Measurements from ENCODE around the gene CD28.
A peak's percentile ranks its signal among the peaks of the same experiment; 100 is the strongest.
"Not testable (repeated sequence)": the region's sequence is repeated elsewhere in the genome, so short reads cannot be mapped to it uniquely, and the experiment has no call there.

Gene CD28

DNA sequence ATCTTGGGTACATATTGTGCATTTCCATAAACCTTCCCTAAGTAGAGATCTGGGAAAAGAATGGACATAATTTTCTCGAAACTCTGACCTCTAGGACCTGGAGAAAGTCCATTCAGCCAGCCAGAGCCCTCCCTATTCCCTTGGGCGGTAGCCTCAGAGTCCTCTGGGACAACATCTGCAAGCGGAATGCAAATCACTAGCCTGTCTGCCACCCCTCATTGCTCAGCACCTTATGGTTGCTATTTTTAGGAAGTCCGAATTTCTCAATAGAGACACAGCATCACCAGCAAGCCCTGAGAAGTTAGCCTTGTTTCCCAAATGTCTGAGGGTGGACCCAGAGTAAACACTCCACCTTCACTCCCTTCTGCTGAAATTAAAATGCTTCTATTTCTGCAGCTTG, 17.6 kb upstream of the CD28 start:
- no peak for DNase-seq

DNA sequence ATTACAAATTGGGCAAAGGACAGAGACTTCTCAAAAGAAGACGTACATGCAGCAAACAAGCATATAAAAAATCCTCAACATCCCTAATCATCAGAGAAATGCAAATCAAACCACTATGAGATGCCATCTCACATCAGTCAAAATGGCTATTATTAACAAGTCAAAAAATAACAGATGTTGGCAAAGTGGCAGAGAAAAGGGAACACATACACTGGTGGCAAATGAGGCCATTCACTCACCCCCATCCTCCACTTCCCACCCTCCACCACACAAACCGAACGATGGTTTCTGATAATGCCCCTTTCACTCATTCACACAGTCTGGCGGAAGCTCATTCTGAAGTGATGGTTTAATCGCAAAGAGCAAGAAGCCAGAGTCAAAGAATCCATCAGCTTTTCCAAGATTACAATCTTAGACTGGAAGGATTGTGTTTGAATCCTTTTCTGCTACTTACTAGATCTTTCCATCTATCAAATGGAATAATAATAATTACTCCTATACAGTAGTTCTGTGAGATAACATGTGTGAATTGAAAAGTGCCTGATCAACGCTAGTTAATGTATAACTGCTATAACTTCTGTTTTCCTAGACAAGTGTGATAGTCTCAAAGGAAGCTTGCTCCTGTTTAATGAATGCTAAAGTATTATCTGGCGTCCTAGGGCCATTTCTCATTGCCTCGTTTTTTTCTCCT, 16.9 kb upstream of the CD28 start:
- no peak for DNase-seq

DNA sequence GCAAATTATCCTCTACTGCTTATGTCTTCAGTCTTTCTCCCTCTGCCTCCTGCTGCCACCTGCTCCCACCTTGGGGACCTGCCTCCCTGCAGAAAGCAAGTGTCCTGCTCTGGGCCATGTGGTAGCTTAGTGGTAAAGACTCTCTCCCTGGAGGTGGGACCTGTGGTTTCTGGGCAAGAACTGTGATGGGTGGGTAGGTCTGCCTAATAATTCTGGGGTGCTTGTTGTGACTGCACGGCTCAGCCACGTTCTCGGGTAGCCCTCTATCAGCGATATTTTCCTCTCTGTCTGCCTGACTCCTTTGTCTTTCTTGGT, 16.4 kb upstream of the CD28 start:
- DNase-seq: no peak

DNA sequence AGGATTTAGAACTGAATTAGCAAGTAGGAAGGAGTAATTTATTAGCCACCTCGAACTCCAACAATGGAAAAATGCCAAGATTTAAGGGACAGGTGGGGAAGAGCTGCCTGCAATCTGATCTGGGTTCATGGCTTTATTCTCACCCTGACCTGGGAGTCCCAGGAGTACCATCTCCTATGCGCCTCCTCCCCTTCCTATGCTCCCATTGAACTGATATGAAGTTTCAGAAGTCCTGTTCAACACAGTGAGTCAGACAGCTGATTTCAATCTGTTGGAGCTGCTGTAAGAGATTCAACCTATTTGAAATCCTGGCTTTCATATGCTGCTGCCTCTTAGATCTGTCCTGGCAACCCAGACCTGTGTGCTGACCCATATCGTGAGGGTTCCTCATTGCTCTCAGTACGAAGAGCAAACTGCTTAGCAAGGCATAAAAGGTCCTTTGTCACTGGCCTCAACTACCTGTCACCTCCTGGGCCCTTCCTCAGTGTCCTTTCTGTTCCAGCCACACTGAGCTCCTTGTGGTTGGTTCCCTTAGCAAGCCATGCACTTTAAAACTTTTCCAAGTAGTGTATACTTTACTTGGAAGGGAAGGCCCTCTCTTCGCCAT, 15.9 kb upstream of the CD28 start:
- no peak for DNase-seq

DNA sequence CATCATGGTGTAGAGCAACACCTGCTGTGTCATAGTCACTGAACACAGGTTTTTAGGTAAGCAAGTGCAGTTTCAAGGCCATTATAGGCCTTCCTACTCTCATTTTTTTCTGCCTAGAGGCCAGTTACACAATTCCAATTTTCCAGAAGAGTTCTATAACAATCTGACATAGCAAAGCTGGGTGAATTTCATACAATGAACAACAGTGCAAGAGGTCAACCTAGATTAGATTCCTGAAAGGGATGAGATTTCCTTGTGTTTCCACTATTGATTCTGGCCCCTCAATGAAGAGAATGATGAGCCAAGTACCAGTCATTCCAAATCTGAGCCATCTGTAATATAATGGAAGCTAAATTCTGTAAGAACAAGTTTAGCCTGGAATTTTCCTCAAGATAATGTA, 15.3 kb upstream of the CD28 start:
- DNase-seq: no peak

DNA sequence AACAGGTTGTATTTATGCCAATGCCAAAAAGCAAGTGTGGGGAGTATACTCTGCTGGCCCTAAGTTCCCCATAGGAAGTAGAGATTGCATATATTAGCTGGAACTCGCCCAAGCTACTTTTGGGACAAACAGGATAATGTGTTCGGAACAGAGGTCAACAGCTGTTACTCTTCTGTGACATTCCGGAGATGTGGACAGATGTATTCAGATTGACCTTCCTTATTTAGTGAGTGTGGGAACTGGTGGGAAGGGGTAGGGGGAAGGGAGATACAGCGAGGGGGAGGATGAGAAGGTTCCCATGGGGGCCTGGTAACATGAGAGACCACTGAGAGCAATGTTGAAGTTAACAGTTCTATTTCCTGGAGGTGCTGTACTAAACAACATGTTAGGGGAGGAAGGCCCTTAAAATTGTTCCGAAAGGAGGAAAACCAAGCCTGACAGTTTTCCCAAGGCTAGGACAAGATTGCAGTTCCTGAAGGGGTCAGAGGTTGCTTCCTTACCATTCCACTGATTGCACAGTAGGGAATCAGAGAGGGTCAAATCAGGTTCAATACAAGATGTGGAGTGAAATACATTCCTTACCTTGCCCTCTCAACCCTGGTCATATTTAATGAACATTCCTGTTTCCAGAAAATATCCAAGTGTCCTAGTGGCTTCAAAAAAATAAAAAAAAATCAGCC, 14.3 kb upstream of the CD28 start:
- no peak for DNase-seq

DNA sequence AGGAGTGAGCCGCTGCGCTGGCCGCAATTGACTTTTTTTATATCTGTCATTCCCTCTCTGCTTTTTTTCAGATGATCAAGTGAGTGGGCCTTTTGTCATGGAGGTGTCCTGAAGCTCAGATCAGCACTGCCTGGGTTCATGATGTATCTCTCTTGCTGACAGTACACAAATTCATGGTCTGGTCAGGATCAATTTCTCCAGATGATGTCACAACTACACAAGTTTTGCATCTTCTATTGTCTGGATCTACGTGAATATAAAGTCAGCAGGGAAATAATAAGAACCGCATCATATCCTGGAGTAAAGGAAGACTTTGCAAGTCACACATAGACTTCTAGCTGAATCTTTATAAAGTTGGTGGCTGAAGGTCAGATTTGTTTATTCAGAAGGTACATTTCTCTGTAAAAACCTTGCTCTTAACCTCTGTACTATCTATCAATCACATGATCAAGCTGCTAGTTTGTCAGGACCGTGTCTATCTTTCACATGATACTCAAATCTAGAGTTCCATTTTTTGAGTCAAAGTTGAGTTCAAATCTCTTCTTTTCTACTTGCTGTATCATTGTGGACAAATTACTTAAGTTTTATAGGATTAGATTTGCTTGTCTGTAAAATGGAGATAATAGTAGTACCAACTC, 13.1 kb upstream of the CD28 start:
- no peak for DNase-seq

DNA sequence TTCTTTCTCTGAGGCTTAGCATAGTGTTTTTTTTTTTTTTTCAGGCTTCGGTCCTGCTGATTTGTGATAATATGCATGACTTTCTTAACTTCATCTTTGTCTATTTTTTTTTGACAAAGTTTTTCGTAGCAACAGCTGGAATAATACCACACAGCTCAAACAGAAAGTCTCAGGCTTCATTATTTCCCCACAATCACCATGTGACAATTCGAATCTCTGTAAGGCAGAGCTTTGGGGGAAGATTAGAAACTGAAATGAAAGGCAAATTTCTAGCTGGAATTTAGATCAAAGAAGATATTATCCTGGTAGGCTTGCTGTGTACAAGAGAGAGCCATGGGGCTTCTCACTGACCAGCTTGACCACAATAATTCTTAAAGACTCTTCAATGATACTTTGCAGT, 12.2 kb upstream of the CD28 start:
- DNase-seq: no peak

DNA sequence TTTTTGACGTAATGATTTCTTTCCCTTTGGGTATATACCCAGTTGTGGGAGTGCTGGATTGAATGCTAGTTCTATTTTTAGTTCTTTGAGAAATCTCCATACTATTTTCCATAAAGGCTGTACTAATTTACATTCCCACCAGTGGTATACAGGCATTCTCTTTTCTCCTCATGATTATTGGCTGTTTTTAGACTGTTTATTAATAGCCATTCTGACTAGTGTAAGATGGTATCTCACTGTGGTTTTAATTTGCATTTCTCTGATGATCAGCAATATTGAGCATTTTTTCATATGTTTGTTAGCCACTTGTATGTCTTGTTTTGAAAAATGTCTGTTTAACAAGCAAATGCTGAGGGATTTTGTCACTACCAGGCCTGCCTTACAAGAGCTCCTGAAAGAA, 9.2 kb upstream of the CD28 start:
- DNase-seq: no peak

DNA sequence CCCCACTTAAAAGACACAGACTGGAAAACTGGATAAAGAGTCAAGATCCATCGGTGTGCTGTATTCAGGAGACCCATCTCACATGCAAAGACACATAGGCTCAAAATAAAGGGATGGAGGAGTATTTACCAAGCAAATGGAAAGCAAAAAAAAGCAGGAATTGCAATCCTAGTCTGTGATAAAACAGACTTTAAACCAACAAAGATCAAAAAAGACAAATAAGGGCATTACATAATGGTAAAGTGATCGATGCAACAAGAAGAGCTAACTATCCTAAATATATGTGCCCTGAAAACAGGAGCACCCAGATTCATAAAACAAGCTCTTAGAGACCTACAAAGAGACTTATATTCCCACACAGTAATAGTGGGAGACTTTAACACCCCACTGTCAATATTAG, 8.7 kb upstream of the CD28 start:
- not testable (repeated sequence) for DNase-seq

DNA sequence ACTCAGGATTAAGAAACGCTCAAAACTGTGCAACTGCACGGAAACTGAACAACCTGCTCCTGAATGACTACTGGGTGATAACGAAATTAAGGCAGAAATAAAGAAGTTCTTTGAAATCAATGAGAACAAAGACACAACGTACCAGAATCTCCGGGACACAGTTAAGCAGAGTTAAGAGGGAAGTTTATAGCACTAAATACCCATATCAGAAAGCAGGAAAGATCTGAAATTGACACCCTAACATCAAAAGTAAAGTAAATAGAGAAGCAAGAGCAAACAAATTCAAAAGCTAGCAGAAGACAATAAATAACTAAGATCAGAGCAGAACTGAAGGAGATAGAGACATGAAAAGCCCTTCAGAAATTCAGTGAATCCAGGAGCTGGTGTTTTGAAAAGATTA, 8.0 kb upstream of the CD28 start:
- DNase-seq: not testable (repeated sequence)

DNA sequence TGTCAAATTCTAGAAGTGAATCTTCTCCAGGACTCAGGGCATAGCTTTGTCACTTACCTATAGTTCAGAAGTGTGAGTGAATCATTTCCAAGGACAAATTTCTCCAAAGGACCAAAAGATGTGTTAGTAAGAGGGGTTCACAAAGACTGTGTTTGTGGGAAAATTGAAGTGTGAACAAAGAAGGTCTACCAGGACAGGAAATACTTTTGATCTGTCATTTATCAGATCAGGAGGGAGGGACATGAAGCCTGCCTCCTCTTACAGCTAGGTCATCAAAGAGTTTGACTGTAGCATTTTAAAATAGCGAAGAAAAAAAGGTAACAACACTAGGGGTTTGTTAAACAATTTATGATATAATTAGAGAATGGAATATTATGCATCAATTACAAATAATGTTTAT, 2.0 kb upstream of the CD28 start:
- no peak for DNase-seq

DNA sequence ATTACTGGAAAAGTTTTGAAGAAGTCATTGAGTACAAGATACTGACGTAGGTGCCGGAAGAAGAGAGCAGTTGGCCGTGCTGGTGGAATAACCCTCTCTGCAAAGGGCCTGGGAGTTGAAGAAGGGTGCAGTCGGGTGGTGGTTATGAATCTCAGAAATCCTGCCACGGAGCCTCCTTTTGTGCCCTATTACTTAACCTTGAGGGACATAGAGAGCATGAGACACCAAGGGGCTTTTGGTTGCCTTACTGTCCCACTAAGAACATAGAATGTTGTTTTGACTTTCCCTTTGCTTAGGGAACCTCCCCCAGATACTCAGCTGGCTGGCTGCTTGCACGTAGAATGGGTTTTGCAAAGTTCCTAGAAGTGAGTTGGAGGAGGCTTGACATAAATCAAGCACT, 1.3 kb upstream of the CD28 start:
- DNase-seq: peak; percentile 79

DNA sequence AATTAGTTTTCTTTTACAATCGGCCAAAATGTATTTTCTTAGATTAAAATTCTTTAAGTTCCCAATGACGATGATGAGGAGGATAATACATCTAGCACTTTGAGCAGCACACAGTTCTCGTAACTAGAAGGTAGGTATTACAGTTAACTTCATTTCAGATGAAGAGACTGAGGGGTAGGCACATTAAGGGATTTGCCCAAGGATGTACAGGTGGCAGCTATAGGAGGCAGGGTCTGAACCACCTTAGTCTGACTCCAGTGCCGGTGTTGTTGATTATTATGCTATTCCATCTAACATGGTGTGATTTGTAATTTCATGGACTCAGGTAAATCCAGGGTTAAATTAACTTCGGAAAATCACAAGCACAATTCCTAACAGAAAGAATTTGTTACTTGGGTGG, 1.1 kb downstream of the CD28 start:
- DNase-seq: no peak

DNA sequence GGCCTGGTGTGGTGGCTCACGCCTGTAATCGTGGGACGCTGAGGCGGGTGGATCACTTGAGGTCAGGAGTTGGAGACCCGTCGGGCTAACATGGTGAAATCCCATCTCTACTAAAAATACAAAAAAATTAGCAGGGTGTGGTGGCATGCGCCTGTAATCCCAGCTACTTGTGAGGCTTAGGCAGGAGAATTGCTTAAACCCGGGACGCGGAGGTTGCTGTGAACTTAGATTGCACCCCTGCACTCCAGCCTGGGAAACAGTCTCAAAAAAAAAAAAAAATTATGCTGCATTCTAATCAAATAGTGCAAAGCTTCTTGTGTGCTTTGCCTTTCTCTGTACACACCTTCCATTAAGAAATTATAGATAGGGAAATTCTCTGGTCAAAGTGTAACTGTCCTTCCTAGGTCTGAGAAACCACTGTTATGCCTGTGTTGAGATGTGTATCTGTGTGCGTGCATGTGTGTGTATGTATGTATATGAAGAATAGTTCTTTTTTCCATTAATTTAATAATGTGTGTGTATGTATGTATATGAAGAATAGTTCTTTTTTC, 2.5 kb downstream of the CD28 start:
- DNase-seq: no peak

DNA sequence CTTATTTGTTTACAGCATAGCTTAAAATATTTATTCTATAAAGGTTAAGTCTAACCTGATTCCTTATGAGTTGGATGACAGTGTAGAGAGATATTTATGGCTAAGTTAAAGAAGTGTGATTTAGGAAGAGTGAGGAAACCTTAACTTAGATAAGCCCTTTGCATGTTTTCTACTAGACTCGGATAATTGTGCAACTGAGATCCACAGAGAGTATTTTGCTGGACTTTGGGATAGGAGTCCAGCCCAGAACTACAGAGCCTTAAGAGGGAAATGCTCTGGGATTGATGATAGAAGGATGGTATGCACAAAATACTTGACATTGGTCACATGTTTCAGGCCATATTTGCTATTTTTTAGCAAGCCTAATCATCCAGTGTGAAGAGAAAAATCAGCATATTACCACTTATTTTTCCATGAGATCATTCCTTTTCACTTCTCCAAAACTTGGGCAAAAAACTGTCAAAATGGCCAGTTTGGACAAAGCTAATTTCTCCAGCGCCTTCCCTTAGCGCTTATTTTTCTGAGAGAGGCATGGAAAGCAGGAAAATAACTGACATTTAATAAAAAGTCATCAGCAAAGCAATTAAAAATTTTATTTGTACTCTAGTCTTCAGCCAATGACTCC, 3.1 kb downstream of the CD28 start:
- DNase-seq: no peak

DNA sequence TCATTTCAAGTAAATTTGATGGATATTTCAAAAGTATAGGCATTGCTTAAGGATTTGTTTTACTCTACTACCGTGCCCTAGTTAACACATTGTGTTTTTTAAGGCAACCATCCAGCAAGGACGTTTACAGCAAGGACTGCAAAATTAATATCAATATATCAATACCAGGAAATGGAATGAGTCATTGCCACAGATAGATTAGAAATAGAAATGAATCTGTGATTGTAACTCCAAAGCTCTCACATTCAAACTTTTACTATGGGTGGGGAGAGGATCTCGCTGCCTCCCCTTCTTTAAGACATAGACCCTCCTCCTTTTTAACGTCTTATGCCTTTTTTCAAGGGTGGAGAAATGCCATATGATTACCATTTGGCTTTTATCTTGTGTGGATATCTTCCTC, 3.8 kb downstream of the CD28 start:
- no peak for DNase-seq

DNA sequence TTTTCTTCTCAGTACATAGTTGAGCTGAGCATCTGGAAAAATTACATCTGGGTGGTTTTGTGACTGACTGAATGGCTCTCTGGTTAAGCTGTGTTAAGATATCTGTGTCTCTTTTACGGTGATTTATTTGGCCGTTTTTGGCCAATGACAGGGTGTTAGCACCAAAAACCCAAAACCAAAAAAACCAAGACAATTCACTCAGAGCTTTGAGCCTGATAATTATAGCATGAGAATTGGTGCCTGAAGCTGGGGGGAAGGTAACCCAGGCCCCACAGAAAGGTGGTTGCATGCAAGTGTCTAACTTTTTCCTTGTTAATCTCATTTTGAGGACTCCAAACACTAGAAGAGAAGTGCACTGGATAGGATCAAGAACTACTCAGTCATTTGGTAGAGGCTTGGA, 4.5 kb downstream of the CD28 start:
- DNase-seq: no peak

DNA sequence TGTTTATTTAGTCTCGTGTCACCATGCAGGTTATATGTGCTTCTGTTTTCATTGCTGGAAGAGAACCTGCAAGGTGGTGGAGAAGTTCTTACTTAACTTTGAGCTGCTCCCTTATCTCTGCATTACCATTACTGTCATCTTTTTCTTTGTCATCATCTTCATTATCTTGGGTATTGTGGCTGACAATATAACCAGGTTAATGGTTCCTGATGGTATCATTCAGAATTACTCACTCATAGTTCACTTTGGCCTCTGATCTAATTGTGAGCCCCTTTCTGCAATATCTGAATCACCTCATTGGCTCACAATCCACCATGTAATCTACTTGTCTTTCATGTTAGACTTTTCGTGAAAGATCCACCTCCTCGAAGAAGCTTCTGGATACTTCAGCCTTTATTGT, 5.0 kb downstream of the CD28 start:
- no peak for DNase-seq

DNA sequence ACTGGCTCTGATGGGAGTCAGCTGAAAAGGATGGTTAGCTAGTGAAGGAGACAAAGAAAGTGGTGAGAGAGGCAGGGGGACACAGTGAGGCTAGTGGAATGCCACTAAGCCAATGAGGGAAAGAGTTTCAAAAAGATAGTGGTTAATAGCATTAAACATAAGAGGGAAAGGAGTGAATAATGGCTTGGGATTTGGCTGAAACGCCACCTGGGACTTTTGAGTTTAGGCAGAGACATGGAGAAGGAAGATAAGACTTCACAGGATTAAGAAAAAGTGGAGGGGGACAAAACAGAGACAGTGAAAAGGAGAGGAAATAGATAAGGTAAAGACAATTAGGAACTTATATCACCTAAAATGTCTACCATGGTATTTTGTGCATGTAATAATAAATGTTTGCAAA, 6.9 kb downstream of the CD28 start:
- no peak for DNase-seq

DNA sequence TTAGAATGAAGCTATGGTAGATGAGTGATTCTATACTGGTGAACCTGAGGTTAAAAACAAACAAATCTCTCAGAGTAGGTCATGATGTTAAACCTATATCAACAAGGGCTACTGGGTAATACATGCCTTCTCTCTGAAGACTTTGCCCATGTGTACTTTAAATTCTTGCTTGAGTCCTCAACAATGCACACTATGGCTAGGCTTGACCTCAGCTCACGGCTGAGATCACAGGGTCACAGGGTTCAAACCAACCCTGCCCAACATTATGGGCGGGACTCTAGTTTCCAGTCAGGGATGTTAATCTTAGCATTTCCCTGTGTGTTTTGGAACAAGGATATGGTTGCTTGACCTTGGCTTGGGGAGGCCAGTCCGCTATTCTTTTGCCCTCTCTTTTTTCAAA, 7.7 kb downstream of the CD28 start:
- DNase-seq: no peak

DNA sequence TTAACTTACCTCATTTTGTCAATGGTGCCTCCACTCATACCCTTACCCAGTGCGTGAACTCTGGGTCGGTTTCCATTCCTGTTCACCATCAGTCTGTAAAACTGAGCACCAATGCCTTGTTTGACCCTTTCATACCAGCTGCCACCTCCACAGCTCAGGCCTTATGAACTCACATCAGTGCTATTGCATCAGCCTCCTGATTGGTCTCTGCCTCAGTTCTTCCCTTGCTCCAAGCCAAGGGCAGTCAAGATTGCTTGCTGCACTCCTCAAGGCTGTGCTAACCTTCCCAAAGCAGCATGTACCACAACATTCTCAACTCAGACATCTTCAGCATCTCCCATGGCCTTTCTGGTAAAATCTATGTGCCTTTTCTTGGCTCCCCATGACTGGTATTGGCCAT, 9.3 kb downstream of the CD28 start:
- no peak for DNase-seq

DNA sequence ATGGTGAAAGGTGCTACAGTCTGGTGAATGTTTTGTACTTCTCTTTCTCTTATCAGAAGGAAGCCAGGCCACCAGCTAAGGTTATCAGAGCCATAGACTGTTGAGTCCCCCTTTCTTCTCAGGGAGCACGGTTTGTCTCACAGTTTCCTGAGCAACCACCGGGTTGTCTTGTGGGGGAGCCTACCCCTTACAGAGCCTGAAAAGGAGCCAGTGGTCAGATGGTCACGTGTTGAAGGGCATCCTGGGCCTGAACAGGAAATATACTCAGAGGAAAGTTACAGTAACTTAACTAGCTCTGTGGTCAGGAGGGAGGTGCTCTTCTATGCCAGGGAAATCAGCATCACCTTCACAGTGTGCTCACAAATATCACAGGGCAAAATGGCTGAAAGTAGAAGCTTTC, 11.6 kb downstream of the CD28 start:
- peak; percentile 82 for DNase-seq
